Endometrium (tissue), 2 donors: Measurements from ENCODE around the gene TMEM179.

ENCODE experiments used
- FAIRE-seq: peaks from 2 replicates; lab custom pipeline; 2012; peaks lifted over from hg19 to GRCh38; lab: Jason Lieb, UNC
- donor health status: control.
- donor health status: control.

The TMEM179 gene

DNA sequence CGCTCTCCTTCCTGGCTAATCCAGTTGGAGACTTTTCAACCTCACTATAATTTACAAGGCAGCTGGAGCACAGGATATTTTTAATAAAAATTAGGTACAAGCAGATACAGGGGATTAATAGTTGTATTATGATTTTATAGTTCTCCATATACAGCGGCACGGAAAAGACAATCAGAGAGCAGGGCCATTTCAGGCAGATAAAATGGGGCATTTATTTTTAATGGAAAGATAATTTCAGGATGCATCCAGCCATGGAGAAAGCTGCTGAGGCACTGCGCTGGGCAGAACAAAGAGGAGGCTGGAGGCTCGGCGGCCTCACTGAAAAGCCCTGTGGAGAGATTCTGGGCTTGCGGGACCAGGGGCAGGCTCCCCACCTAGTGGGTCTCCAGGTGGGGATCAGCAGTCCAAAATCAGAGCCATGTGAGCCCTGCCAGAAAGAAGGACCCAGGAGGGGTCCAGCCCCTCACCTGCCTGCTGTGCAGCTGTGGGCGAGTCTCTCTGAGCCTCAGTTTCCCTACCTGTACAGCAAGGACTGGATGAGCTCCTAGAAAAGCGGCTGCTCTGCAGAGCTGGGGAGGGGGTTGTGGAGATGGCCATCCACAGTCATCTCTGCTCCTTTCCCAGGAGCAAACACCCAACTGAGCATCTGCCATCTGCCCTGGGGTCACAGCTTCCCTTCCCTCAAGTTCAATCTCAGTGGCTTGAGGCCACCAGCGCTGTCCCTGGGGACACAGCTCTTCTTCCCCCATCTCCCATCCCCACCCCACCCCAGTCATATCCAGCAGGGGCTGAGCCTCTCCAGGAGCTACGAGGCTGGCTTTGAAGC is 48.9 kb downstream of the TMEM179 start:
- FAIRE-seq = no peak

GRCh38 chr14:104554608-104555429 is 49.8 kb downstream of the TMEM179 start:
- FAIRE-seq = no peak

DNA sequence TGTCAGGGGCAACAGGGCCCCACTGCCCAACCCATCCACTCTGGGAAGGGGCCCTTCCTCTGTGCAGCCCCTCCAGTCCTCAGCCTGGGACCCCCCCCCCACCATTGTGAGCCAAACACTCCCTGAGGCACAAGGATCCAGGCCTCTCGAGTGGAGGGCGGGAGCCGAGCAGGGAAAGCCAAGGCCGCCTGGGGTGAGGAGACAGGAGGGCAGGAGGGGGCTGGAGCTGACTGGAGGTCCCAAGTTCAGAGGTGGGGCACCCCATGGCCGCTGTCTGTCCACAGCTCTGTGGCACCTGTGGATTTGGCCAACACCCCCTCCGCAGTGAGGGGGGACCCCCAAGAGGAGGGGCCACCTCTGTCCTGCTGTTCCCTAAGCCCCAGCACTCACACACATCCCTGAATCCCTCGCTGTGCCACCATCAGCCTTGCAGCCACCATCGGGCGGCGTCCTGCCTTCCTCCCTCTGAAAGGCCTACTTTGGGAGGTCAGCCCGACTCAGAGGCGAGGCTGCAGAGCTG is 50.4 kb downstream of the TMEM179 start:
- FAIRE-seq = no peak

DNA sequence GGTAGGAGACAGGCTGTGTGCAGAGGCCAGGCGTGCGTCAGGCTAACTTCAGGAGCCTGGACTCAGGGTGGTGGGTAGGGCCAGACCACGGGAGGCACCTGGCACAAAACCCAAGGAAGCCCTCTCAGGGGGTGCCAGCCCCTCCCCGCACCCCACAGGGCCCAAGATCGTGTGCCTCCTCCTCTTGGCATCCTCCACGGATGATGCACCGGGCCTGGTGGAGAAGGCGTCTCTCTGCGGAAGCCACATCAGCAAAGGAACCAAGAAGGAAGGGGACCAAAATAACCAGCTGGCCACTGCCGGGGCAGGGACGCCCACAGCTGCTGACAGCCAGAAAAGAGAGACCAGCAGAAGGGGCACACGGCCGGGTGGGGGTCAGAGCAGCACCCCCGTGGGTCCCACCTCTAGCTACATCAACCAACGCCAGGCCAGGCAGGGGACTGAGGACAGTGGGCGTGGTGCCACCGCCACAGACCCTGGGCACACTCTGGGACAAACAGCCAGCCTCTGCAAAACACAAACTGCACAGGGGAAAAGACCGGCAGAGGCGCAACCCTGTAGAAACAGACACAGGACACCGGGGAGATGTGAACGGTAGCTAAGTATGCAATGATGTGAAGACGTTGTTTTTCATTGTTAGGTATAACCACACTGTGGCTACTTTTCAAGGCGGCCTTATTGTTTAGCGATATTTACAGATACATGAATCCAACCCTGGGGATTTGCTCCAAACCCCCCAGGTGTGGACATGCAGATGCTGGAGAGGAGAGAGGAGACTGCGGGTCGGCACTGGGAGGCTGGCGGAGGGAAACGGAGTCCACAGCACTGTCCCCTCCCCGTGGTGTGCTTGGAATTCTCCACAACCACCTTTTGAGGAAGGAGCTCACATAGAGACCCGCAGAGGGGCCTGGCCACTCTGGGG is 51.1 kb downstream of the TMEM179 start:
- no peak for FAIRE-seq

DNA sequence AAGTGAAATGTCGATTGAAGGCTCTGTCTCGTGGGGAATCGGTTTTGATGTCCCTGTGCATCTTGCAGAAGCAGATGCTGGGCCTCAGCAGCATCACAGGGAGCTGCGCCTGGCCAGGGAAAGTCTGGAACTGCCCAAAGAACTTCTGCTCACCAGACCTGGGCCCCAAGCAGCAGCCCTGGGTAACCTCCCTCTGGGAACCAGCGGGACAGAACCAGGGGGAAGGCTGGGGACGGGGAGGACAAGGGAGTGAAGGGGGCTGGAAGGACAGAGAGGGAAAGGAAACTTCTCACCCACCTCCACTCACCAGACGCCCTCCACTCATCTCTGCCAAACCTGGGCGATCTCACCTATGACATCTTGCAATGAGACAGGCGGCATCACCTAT is 51.8 kb downstream of the TMEM179 start:
- no peak for FAIRE-seq

DNA sequence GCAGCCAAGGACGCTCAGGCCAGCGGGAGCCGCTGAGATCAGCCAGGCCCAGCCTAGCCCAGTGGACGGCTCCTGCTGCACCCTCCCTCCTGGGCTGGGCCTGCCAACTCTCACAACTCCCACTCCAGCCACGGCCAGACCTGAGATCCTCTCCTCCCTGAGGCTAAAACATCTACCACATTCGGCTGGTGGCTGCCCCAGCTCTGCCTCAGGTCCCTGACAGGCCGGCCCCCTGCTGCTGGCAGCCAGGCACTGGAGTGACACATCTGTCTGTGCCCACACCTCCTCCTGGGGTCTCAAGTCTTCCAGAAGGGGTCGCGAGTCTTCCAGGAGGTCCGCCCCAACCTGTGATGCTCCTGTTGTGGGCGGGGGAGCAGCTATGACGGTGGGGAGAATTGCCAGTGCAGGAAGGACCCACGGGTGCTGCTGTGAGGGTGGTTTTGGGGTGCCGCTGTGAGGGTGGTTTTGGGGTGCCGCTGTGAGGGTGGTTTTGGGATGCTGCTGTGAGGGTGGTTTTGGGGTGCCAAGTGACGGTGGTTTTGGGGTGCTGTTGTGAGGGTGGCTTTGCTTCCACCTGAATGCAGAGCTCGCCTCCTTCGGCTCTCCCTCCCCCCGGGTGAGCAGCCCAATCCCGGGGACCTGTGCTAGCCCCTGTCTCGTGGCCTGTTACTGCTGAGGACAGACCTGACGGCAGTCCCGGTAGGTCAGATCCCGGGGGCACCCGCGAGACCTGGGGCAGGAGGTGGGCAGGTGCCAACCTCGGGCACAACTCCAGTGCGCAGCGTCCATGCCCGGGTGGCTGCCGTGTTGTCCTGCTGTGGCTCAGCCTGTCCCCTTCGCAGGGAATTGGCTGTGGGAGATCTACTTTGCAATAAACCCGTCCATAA is 52.5 kb downstream of the TMEM179 start:
- FAIRE-seq = no peak

DNA sequence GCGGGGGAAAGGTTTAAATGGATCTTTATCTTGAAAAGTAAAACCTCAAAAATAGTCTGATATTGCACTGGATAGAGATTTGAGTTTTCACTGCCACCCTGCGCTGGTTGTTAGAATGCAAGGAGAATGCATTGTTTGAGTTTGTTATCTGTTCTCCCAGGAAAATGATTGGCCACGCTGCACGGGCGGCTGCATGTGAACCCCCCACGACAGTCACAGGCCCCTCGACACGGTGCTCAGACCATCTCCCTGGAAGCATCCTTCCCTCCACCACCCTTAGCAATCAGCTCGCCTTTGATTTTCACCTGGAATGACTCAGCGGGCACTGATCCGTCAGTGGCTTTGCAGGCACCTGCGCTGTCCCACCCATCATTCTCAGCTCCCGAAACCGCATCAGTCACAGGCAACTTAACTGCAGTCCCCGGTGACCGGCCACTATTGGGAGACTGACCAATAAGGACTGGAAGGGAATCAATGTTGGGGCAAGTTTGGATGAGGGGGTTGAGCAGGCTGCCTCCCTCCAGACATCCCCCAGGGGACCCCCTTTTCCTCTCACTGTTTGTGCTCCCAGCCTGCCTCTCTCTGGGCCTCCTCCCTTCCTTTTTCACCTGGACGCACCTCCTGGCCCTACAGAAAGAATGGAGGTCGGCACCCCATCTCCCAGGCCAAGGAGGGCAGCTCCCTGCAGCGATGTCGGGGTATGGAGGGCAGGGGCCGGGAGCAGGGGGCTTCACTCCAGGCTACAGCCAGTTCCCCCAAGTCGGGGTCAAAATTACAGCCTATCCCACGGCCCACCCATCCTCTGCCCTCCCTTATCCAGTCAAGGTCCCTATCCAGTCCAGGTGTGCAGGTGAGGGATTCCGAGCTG is 53.5 kb downstream of the TMEM179 start:
- FAIRE-seq = no peak

GRCh38 chr14:104550340-104550860 is 54.2 kb downstream of the TMEM179 start:
- no peak for FAIRE-seq

DNA sequence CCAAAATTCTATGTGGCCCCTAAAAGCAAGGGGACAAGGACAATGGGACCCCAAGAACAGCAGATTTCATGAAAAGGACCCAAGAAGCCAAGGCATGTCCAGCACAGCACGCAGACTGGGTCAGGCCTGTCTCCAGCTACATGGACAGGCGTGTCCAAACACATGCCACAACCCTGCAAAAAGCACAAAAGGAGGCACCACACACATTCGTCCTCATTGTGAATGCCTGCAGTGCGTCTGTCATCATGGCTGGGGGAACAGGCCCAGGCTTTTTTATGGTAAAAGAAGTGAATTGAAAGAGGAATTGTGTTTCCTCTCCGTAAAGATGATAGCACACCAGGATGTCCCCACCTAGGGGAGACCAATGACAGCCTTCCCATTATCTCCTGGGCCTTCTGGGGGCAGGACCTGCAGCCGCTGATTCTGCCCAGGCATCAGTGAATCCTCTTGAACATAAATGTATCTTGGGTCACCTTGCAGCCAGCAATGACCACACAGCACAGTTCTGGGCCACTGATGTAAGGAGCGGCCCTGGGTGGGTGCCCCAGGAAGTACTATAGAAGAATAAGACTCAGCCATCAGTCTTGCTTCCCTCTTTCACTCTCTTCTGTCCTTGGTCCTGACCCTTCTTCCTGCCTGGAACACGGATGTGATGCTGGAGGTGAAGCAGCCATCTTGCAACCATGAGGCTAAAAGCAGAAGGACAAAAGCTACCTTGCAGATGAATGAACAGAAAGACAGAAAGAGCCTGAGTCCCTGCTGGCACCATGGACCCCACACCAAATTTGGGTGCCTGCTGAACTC is 54.8 kb downstream of the TMEM179 start:
- no peak for FAIRE-seq

DNA sequence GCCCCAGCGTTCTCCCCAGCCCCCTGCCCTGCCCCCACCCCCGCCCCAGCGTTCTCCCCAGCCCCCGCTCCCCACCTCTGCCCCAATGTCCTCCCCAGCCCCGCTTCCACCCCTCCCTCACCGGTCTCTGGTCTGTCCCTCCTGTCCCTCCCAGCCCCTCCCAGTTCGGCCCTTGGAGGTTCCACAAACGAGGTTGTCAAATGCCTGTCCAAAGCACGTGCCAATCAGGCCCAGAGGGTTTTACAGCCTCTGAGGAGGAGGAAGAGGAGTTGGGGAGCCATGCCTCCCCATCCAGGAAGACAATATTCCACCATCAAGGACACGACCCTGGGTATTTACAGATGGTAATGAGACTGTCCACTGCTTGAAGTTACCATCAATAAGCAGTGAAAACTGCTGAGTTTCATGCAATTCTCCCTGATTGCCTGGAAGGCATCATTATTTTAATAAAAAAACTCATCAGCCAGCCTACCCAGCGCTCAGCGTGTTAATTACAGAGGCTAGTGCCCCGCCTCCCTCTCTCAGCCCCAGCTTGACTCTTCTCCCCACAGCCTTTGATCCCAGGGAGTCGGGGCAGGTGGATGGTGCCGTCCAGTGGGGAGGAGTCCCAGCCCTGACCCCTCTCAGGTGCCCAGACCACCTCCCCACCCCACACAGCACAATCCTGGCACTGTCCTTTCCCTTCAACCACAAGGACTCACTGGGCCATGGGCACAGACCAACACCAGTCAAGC is 55.6 kb downstream of the TMEM179 start:
- FAIRE-seq = no peak

DNA sequence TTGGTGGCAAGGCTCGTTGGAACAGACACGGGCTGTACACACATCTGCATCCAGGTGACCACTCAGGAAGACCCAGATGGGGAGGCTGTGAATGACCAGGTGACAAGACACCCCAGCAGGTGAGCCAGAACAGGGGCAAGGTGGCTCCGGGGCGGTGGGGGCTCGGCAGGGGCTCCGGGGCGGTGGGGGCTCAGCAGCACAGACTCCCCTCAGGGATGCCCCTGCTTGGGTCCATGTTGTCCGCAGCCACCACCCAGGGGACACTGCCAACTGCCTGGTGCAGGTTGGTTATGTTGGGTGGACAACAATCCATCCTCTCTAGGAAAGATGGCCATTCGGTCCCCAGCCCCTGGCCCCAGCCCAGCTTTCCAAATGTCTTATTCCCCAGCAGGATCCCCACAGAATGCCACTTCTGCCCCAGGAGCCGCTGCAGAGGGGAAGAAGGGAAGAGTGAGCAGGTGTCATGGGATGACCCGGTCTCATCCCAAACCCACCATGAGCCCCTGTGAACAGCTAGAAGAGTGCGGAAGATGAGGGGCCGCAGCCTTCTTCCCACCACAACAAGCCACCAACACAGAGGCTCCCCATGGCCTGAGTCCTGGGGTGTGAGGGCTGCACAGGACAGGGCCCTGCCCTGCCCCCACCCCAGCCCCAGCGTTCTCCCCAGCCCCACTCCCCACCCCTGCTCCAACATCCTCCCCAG is 56.4 kb downstream of the TMEM179 start:
- no peak for FAIRE-seq

GRCh38 chr14:104547310-104547997 is 57.1 kb downstream of the TMEM179 start:
- FAIRE-seq = no peak

- no peak for FAIRE-seq
Observed at GRCh38 chr14:104546591-104547309, 57.8 kb downstream of the TMEM179 start.

DNA sequence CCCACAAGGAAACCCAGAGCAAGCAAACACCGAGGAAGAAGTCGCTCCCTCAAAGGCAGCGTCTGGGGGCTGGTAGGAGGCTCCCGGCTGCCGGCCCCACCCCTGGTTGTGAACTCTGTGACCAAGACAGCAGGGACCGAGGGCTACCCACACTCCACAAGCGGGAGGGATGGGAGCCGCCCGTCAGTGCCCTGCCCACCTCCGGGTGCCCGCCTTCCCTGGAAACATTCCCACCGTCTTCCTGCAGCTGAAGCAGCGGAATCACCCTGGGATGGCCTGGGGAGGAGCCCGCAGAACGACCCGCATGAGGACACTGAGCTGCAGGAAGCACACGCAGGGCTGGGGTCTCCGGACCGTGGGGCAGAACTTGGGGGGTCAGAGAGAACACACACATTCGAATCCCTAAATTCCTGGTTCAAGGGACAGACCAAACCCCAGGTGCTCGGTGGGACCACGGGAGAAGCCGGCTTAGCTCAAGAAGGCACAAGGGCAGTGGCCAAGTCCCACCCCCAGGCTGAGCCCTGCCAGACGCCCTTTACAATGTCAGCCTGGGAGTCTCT is 58.5 kb downstream of the TMEM179 start:
- FAIRE-seq = no peak

- FAIRE-seq = no peak
Observed at GRCh38 chr14:104545151-104545941, 59.2 kb downstream of the TMEM179 start.
